ENCODE results near the gene LAMB1. TPM values are rescaled to one million over a fixed set of nuclear protein-coding genes. Genes with fewer than 3 reads are reported as not detected.

Gene LAMB1
- total and polyA plus RNA-seq, 4 donors: 32.3 to 237 (median 158) TPM

DNA sequence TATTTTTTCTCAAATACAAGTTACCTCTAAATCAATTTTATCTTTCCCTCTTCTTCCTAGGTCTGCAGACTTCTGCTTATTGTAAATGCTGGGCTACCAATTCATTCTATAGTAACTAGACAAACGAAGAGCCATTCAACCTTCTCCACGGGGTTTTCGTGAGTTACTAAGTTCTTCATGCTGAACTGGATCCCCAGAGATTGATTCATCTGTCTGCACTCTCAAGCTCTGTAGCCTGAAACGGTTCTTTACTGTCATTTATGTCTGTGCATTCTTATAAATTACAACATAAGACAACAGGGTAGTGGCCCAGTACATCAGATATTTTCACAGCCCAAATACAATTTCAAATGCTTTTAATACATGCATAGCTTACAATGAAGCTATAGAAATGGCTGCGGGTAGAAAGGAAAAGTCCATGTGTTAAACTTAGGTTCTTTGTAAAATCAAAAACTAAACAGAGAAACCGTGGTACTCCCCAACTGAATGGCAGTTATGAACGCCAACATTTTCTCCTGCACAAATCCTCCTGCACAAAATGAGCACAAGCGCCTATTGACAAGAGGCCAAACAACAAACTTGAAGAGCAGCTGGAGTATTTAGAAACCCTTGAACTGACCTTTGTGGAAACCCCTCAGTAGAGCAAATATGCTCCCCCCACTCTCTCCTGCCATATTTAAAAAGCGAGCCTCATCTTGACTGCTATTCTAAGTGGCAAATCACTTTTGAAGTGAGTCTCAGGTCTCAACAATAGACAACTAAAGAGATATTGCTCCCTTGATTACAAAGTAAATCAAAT, 20.7 kb downstream of the LAMB1 start:
- Histone ChIP-seq H3K27me3 (ENCODE audit: control insufficient read depth in 1 of 2, insufficient read depth in 2 of 2, low read length in 1 of 2) (no peaks in the 10 kb centered on the region), H3K9me3 (ENCODE audit: control insufficient read depth, low read length) (no peaks in the 10 kb centered on the region), H3K4me3 (ENCODE audit: low read length in 2 of 2) (no peak overlapping the region), H3K27ac (ENCODE audit: low read depth in 1 of 2, low read length in 2 of 2) (no peak overlapping the region), H3K36me3 (ENCODE audit: control insufficient read depth in 1 of 2, insufficient read depth in 2 of 2, low read length in 1 of 2) (peaks cover 0 to 5% of the 10 kb centered on the region in 2 donors), H3K4me1 (ENCODE audit: control insufficient read depth in 1 of 2, insufficient read depth in 2 of 2, low read length in 2 of 2) (peaks cover 0 to 5% of the 10 kb centered on the region in 2 donors)
- intact Hi-C loops (cut with DNase I): no loop called here
- no peak for ATAC-seq (ENCODE audit: low FRiP score)
- WGBS, 2 donors: 33 to 45% methylated on average over 9 of the region's 9 CpGs
- DNase-seq: no peak

DNA sequence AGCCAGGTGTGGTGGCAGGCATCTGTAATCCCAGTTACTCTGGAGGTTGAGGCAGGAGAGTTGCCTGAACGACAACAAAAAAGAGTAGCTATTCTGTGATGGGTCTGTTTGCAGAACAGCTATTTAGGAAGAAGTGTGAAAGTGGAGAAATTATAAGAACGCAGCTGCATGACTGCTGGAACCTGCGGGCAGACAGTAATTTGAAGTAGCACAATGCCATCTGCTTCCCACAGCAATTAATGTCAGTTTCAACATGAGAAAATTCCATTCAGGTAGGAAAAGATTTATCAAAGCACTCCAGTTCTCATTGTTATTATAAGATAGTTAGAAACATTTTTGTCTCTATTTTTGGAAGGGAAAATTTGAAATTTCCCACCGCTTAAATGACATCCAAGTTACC, 21.5 kb downstream of the LAMB1 start:
- H3K36me3 ChIP-seq (ENCODE audit: control insufficient read depth in 1 of 2, insufficient read depth in 2 of 2, low read length in 1 of 2): peaks cover 0 to 5% of the 10 kb centered on the region in 2 donors
- H3K9me3 ChIP-seq (ENCODE audit: control insufficient read depth, low read length): no peaks in the 10 kb centered on the region
- H3K4me1 ChIP-seq (ENCODE audit: control insufficient read depth in 1 of 2, insufficient read depth in 2 of 2, low read length in 2 of 2): peaks cover 0 to 5% of the 10 kb centered on the region in 2 donors
- 26 to 41% methylated on average over 4 of the region's 4 CpGs for WGBS, 2 donors
- no peak for DNase-seq
- no peaks in the 10 kb centered on the region for H3K27me3 ChIP-seq (ENCODE audit: control insufficient read depth in 1 of 2, insufficient read depth in 2 of 2, low read length in 1 of 2)
- no peak overlapping the region for H3K27ac ChIP-seq (ENCODE audit: low read depth in 1 of 2, low read length in 2 of 2)
- no peak for ATAC-seq (ENCODE audit: low FRiP score)
- no peak overlapping the region for H3K4me3 ChIP-seq (ENCODE audit: low read length in 2 of 2)
- intact Hi-C loops (cut with DNase I): no loop called here

DNA sequence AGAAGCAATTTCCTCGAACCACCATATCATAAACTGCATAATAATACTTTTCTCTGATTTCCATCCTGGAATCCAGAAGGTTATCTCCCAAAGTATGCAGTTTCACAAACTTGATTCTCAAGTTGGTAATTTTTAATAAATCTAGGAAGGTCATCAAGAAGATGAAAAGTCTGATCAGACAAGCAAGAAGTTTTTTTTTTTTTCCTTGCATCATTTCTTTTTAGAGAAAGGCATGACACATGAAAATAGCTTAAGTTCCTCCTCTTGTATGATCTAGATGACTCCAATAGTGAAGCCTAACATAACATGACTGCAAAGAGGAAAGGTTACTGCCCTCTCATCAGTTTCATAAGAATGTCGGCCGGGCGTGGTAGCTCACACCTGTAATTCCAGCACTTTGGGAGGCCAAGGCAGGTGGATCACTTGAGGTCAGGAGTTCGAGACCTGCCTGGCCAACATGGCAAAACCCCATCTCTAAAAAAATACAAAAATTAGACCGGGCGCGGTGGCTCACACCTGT, 22.2 kb downstream of the LAMB1 start:
- DNase-seq: no peak
- Histone ChIP-seq H3K9me3 (ENCODE audit: control insufficient read depth, low read length) (no peaks in the 10 kb centered on the region), H3K4me3 (ENCODE audit: low read length in 2 of 2) (no peak overlapping the region), H3K27me3 (ENCODE audit: control insufficient read depth in 1 of 2, insufficient read depth in 2 of 2, low read length in 1 of 2) (no peaks in the 10 kb centered on the region), H3K36me3 (ENCODE audit: control insufficient read depth in 1 of 2, insufficient read depth in 2 of 2, low read length in 1 of 2) (peaks cover 0 to 5% of the 10 kb centered on the region in 2 donors), H3K4me1 (ENCODE audit: control insufficient read depth in 1 of 2, insufficient read depth in 2 of 2, low read length in 2 of 2) (peaks cover 0 to 5% of the 10 kb centered on the region in 2 donors), H3K27ac (ENCODE audit: low read depth in 1 of 2, low read length in 2 of 2) (no peak overlapping the region)
- 97% methylated on average over 8 of the region's 8 CpGs for WGBS, 2 donors
- intact Hi-C loops (cut with DNase I): no loop called here
- no peak for ATAC-seq (ENCODE audit: low FRiP score)

DNA sequence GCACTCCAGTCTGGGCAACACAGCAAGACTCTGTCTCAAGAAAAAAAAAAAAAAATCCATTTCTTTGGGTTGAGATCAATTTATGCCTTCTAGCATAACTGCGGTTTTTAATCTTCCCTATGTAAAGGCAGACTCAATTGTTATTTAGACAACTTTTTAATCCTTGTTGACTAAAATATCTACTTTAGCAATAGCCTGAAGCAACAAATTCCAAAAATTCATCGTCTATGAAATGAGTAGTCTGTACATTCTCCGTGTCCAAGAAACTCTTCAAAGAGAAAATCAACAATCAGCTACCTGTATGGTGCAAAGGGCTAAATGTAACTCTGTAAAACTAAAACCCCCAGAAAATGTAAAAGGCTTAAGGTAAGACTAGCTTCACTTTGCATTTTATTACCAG, 22.8 kb downstream of the LAMB1 start:
- peaks cover 2 to 8% of the 10 kb centered on the region in 2 donors for H3K36me3 ChIP-seq (ENCODE audit: control insufficient read depth in 1 of 2, insufficient read depth in 2 of 2, low read length in 1 of 2)

DNA sequence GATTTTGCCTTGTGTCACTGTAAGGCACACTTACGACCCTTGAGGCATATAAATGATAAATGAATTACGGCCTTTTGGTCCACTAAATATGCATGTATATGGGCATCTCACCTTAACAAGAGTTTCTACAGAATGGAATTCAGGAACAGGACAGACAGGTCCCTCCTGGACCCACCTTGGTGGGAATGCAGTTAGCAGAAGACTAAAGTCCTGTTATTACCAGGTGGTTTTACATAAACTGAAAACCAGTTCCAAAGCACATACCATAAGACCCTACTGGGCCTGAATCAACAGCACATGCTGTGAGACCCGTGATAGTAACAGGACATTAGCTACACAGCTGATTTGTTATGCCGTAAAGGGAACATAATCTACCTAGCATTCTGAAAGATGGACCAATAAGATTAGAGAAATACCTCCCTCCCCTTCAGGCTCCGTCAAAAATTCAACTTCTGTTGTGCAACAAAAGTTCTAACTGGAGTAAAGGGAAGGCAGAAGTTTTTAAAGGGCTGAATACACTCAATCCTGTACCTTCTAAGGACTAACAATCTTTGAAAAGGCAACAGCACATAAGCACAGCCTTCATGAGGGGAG, 24.0 kb downstream of the LAMB1 start:
- no peaks in the 10 kb centered on the region for H3K27me3 ChIP-seq (ENCODE audit: control insufficient read depth in 1 of 2, insufficient read depth in 2 of 2, low read length in 1 of 2)
- H3K27ac ChIP-seq (ENCODE audit: low read depth in 1 of 2, low read length in 2 of 2): no peak overlapping the region
- WGBS, 2 donors: 90 to 93% methylated on average over 5 of the region's 5 CpGs
- H3K4me1 ChIP-seq (ENCODE audit: control insufficient read depth in 1 of 2, insufficient read depth in 2 of 2, low read length in 2 of 2): peaks cover 0 to 5% of the 10 kb centered on the region in 2 donors
- H3K4me3 ChIP-seq (ENCODE audit: low read length in 2 of 2): no peak overlapping the region
- no peak for ATAC-seq (ENCODE audit: low FRiP score)
- no peak for DNase-seq
- peaks cover 2 to 8% of the 10 kb centered on the region in 2 donors for H3K36me3 ChIP-seq (ENCODE audit: control insufficient read depth in 1 of 2, insufficient read depth in 2 of 2, low read length in 1 of 2)
- intact Hi-C loops (cut with DNase I): no loop called here
- no peaks in the 10 kb centered on the region for H3K9me3 ChIP-seq (ENCODE audit: control insufficient read depth, low read length)

More for the DNA sequence above, 22.8 kb downstream of the LAMB1 start:
- DNase-seq (no peak), ATAC-seq (ENCODE audit: low FRiP score) (no peak)
- Histone ChIP-seq H3K27me3 (ENCODE audit: control insufficient read depth in 1 of 2, insufficient read depth in 2 of 2, low read length in 1 of 2) (no peaks in the 10 kb centered on the region), H3K4me3 (ENCODE audit: low read length in 2 of 2) (no peak overlapping the region), H3K27ac (ENCODE audit: low read depth in 1 of 2, low read length in 2 of 2) (no peak overlapping the region), H3K9me3 (ENCODE audit: control insufficient read depth, low read length) (no peaks in the 10 kb centered on the region), H3K4me1 (ENCODE audit: control insufficient read depth in 1 of 2, insufficient read depth in 2 of 2, low read length in 2 of 2) (peaks cover 0 to 5% of the 10 kb centered on the region in 2 donors)
- intact Hi-C loops (cut with DNase I): no loop called here
- 96% methylated on average over 3 of the region's 3 CpGs for WGBS, 2 donors

DNA sequence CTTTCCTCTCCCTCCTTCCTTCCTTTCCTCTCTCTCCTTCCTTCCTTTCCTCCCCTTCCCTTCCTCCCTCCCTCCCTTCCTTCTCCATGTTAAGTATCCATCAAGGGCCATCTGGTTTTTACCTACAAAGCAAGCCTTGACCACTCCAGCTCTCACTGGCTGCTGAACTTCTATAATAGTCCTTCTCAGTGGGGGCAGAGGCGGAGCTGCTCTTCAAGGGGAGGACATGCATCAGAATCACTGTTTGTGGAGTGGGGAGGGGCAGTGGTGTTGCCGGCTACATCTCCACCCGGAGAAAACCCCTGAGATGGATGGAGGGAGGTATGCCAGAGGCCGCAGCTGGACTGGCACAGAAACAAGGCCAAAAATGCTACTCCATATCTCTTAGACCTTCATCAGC, 25.9 kb downstream of the LAMB1 start:
- no peak overlapping the region for H3K27ac ChIP-seq (ENCODE audit: low read depth in 1 of 2, low read length in 2 of 2)
- ATAC-seq (ENCODE audit: low FRiP score) (no peak), DNase-seq (no peak)
- no peak overlapping the region for H3K4me3 ChIP-seq (ENCODE audit: low read length in 2 of 2)
- H3K27me3 ChIP-seq (ENCODE audit: control insufficient read depth in 1 of 2, insufficient read depth in 2 of 2, low read length in 1 of 2): no peaks in the 10 kb centered on the region
- peaks cover 2 to 8% of the 10 kb centered on the region in 2 donors for H3K36me3 ChIP-seq (ENCODE audit: control insufficient read depth in 1 of 2, insufficient read depth in 2 of 2, low read length in 1 of 2)
- no peaks in the 10 kb centered on the region for H3K9me3 ChIP-seq (ENCODE audit: control insufficient read depth, low read length)
- no peaks in the 10 kb centered on the region for H3K4me1 ChIP-seq (ENCODE audit: control insufficient read depth in 1 of 2, insufficient read depth in 2 of 2, low read length in 2 of 2)
- WGBS, 2 donors: 75% methylated on average over 4 of the region's 4 CpGs
- intact Hi-C loops (cut with DNase I): no loop called here

DNA sequence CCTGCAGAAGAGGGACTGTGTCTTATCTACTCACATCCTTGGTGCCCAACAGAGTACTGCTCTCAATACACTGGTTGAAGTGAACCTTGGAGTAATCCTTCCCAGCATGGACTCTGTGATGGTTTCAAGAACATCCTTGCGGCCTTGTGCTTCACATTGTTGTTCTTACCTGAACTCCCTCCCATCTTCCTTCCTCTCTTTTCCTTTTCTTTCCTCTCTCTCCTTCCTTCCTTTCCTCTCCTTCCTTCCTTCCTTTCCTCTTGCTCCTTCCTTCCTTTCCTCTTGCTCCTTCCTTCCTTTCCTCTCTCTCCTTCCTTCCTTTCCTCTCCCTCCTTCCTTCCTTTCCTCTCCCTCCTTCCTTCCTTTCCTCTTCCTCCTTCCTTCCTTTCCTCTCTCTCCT, 26.3 kb downstream of the LAMB1 start:
- DNase-seq (no peak), ATAC-seq (ENCODE audit: low FRiP score) (no peak)
- 95 to 100% methylated on average over 1 of the region's 1 CpG for WGBS, 2 donors
- H3K9me3 ChIP-seq (ENCODE audit: control insufficient read depth, low read length): no peaks in the 10 kb centered on the region
- intact Hi-C loops (cut with DNase I): no loop called here
- no peaks in the 10 kb centered on the region for H3K4me1 ChIP-seq (ENCODE audit: control insufficient read depth in 1 of 2, insufficient read depth in 2 of 2, low read length in 2 of 2)
- no peak overlapping the region for H3K4me3 ChIP-seq (ENCODE audit: low read length in 2 of 2)
- H3K27me3 ChIP-seq (ENCODE audit: control insufficient read depth in 1 of 2, insufficient read depth in 2 of 2, low read length in 1 of 2): no peaks in the 10 kb centered on the region
- no peak overlapping the region for H3K27ac ChIP-seq (ENCODE audit: low read depth in 1 of 2, low read length in 2 of 2)
- H3K36me3 ChIP-seq (ENCODE audit: control insufficient read depth in 1 of 2, insufficient read depth in 2 of 2, low read length in 1 of 2): peaks cover 2 to 8% of the 10 kb centered on the region in 2 donors

DNA sequence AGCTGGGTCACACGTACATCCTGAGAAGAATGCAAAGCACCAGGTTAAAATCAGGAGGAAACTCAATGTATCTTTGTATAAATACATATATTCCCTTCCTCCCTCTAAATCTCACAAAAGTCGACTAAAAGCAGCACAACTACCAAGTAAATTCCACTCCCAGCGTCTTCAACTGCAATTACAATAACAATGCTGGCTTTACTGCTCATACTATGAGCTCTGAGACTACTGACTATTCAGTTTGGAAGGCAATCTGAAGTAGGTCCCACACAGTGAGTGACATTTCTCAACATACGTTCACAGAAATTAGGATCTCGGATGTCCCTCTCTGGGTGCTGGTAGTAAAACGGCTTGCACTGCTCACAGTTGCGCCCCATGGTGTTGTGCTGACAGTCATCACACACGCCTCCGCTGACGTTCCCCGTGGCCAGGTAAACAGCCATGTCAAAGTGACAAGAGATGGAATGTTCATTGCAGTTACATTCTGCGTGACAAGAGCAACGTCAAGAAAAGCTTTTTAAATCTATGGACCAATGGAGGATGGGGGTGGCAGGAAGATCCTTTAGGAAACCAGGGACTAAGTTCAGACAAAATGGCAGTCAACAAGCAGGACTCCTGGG, 27.5 kb downstream of the LAMB1 start:
- Histone ChIP-seq H3K4me3 (ENCODE audit: low read length in 2 of 2) (no peak overlapping the region), H3K36me3 (ENCODE audit: control insufficient read depth in 1 of 2, insufficient read depth in 2 of 2, low read length in 1 of 2) (peaks cover 2 to 8% of the 10 kb centered on the region in 2 donors), H3K27ac (ENCODE audit: low read depth in 1 of 2, low read length in 2 of 2) (no peak overlapping the region), H3K27me3 (ENCODE audit: control insufficient read depth in 1 of 2, insufficient read depth in 2 of 2, low read length in 1 of 2) (no peaks in the 10 kb centered on the region), H3K4me1 (ENCODE audit: control insufficient read depth in 1 of 2, insufficient read depth in 2 of 2, low read length in 2 of 2) (no peaks in the 10 kb centered on the region), H3K9me3 (ENCODE audit: control insufficient read depth, low read length) (no peaks in the 10 kb centered on the region)
- WGBS, 2 donors: 84 to 89% methylated on average over 13 of the region's 13 CpGs
- intact Hi-C loops (cut with DNase I): no loop called here
- DNase-seq (no peak), ATAC-seq (ENCODE audit: low FRiP score) (no peak)

Data from aorta (tissue), 5 donors.